Measurements from ENCODE around the gene LAMB1.

DNA sequence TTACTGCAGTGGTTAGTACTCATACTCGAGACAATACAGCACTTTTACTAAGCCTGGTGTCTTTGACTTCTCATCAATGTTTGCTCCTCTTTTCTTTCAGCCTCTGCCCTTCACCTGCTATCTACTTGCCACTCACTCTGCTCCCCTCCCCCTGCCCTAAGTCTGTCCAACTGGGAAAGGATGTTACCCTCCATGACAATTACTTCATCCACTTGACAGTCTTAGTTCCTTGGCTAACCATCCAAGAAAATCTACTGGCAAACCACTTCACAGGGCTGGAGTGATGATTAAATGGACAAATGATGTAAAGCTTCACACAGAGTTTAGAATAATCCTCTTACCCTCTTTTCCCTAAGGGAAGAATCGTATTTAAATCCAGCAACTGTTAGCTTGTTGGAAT, 120.2 kb downstream of the LAMB1 start:
- TF ChIP-seq, protein P1, sequence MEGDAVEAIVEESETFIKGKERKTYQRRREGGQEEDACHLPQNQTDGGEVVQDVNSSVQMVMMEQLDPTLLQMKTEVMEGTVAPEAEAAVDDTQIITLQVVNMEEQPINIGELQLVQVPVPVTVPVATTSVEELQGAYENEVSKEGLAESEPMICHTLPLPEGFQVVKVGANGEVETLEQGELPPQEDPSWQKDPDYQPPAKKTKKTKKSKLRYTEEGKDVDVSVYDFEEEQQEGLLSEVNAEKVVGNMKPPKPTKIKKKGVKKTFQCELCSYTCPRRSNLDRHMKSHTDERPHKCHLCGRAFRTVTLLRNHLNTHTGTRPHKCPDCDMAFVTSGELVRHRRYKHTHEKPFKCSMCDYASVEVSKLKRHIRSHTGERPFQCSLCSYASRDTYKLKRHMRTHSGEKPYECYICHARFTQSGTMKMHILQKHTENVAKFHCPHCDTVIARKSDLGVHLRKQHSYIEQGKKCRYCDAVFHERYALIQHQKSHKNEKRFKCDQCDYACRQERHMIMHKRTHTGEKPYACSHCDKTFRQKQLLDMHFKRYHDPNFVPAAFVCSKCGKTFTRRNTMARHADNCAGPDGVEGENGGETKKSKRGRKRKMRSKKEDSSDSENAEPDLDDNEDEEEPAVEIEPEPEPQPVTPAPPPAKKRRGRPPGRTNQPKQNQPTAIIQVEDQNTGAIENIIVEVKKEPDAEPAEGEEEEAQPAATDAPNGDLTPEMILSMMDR (conservative IDR thresholded peaks at IDR 0.05; ENCODE audit: low read depth, low read length) = no peak
- TF ChIP-seq EZH2 (IDR thresholded peaks at IDR 0.05; ENCODE audit: borderline replicate concordance, low read depth, low read length, poor library complexity, severe bottlenecking) = no peak
